GM19238 (cell line): Measurements from ENCODE around the gene SLC2A9.

Experiments used
- DNase-seq: peaks from one replicate; pipeline ENCODE4 v3.0.0; 2011; ENCODE audit warnings: low spot score; ENCODE audit not compliant: insufficient read length

Gene SLC2A9

GRCh38 chr4:10045481-10045880 is 24.2 kb upstream of the SLC2A9 start:
- no peak for DNase-seq

GRCh38 chr4:10041036-10041435 is 19.7 kb upstream of the SLC2A9 start:
- DNase-seq = no peak

DNA sequence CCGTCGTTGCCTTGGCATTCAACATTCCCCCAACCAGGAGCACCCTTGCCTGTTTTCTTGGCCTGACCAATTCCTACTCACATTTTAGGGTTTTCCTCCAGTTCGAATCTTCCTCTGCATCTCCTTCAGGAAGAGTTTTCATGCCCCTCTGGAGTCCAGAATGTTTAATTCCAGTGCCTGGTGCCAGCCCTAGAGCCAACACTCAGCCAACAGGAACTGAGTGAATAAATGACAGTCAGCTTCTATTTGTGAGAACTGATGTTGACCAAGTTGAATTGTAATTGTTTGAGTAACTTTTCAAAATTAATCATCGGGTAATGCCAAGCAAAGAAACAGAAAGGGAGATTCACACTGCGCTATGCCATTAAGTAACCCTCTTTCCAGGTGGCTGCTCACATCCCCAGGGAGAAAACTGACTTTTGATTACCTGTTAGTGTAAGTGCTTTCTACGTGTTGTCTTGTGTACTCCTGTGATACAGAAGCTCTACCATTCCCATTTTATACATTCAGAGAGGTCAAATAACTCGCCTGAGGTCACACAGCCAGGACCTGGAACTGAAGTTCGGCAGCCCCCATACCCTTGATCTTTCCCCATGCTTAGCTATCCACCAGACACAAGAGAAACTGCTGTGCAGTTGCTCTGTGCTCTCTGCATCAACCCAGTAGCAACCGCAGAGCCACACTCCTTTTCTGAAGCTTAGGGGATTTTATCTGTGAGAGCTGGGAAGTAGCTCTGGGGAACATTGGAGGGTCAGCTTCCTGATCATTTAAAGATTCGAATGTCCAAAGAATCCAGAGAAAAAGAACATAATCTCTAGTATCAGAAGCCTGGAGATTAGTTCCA is 19.0 kb upstream of the SLC2A9 start:
- no peak for DNase-seq

DNA sequence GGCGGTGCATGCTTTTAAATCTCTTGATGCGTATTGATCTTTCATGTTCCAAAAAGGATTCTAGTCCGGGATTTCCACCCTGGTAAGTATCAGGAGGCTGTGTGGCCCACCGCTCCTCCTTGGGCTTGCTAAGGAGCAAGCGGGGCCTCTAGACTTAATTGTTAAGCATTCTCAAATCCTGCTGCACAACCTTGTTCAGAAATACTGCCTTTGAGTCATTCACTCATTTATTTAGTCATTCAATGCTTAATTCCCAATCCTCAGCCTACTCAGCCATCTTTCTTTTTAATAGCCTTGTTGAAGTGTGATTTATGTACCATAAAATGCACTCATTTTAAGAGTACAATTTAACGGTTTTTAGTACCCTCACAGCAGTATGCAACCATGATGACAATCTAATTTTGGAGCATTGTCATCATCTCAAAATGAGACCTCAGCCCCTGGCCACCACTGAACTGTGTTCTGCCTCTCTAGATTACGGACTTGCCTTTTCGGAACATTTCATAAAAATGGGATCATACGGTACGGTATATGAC is 15.6 kb upstream of the SLC2A9 start:
- DNase-seq = no peak

GRCh38 chr4:10035130-10035529 is 13.8 kb upstream of the SLC2A9 start:
- no peak for DNase-seq

DNA sequence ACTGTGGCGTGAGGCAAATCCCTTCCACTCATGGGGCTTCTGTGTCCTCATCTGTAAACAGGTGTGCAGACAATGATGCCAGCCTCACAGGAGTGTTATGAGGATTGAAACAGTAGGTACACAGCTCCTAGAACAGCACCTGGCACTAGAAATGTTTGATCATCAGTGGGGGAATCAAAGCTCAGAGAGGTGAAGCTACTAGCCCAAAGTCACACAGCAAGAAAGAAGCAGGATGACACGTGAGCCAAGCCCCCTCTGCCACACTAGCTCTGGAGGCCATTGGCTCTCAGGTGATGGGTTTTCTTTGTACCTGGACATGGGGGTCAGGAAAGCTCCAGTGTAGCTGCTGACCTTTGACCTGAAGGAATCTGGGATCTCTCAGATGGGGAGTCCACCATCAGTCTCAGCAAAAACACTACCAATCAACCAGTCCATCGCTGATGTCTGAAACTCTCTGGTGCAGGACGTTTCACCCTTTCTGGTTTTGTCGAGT is 13.4 kb upstream of the SLC2A9 start:
- no peak for DNase-seq

GRCh38 chr4:10034136-10034535 is 12.8 kb upstream of the SLC2A9 start:
- no peak for DNase-seq

GRCh38 chr4:10033191-10033881 is 12.0 kb upstream of the SLC2A9 start:
- no peak for DNase-seq

GRCh38 chr4:10032625-10033024 is 11.3 kb upstream of the SLC2A9 start:
- no peak for DNase-seq

DNA sequence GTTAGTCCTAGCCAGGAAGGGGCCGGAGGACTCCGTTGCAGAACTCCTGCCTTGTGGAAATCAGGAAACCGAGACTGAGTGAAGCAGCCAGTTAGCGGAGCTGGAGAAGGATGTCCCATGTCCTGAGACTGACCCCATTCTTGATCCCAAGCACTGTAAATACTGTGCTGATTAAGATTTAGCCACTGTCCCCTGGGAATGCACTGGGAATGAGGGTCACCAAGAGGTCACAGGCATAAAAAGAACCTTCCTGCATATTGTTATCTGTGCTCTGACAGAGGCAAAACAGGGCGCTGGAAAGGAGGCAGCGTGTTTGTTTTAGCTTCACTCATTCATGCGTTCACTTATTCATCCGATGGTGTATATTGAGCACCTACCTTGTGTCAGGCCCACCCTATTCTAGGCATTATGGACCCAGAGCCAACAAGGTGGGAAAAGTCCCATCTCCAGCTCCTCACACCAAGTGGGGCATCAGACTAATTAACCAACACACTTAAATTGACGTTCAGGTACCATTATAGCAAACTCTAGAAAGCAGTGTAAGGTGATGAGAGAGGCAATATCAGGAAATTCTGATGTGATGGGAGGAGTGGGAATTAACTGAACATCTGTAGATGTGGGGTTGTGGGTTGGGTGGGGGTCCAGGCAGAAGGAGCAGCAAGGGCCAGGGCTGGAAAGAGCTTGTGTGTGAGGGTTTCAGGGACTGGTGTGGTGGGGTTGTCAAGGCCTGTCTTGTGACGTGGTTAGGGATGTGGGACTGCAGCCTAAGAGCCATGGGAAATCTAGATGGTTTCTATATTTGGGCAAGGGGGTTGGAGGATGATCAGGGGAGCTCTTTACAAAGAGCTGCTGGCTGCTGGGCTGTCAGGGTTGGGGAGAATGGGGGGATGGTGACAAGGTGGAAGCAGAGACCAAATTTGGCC is 10.6 kb upstream of the SLC2A9 start:
- DNase-seq = no peak

DNA sequence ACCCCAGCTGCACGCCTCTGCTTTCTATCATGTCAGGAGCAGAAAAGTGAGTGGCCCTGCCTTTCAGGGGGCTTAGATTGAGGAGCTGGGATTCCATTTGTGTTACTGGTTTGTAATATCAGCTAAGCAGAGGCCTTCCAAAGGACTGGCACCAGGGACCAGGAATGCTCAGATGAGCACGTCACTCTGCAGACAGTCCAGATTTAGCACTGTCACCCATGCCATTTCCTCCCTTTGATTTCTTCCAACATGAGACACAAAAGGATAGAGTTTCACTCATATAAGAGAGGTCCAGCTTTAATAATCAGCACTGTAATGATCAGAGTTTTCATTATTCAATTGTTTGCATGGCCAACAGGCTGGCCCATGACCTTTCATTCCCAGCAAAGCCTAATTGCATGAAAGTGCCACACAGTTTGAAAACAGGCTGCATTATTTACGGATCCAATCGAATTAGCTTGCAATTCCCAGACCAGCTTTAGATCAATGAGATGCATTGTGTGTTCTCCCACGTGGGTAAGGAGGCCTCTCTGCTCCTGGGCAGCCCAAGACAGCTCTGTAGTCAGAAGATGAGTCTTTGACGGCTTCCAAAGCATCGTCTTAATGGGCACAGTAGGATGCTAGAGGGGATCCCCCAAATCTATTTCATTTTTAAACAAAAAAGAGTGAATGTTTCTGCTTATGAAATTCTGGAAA is 9.8 kb upstream of the SLC2A9 start:
- DNase-seq = no peak

DNA sequence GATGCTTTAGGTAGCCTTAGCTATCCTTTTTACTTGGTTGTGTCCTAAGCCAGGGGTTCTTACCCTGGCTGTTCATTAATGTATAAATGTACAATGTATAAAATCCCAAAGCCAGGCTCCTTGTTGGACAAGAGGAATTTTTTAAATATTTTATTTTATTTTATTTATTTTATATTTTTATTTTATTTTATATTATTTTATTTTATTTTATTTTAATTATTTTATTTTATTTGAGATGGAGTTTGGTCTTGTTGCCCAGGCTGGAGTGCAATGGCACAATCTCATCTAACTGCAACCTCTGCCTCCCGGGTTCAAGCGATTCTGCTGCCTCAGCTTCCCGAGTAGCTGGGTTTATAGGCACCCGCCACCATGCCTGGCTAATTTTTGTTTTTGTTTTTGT is 8.1 kb upstream of the SLC2A9 start:
- no peak for DNase-seq

DNA sequence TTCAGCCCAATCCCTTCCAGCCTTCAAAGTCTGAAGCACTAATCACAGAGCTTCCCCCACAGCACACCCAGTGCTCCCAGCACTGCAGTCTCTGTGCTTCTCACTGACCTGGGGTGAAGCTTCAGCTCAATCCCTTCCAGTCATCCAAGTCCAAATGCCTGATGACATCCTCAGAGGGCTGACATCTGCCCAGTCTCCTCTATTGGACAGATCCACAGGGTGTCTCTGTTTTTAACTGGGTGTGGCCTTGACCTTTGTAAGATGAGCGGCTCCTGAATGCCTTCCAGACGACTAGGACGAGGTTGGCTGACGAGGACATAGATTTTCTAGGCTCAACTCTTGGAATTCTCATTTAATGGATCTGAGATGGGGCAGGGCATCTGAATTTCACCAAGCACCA is 7.6 kb upstream of the SLC2A9 start:
- no peak for DNase-seq

DNA sequence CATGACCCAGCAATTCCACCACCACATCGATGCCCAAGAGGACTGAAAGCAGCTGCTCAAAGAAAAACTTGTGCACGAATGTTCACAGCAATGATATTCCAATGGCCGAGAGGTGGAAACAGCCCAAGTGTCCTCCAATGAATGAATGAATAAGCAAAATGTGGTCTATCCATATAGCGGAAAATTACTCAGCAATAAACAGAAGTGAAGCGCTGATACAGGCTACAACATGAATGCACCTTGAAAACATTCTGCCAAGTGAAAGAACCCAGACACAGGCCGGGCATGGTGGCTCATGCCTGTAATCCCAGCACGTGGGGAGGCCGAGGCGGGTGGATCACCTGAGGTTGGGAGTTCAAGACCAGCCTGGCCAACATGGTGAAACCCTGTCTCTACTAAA is 5.2 kb upstream of the SLC2A9 start:
- no peak for DNase-seq

DNA sequence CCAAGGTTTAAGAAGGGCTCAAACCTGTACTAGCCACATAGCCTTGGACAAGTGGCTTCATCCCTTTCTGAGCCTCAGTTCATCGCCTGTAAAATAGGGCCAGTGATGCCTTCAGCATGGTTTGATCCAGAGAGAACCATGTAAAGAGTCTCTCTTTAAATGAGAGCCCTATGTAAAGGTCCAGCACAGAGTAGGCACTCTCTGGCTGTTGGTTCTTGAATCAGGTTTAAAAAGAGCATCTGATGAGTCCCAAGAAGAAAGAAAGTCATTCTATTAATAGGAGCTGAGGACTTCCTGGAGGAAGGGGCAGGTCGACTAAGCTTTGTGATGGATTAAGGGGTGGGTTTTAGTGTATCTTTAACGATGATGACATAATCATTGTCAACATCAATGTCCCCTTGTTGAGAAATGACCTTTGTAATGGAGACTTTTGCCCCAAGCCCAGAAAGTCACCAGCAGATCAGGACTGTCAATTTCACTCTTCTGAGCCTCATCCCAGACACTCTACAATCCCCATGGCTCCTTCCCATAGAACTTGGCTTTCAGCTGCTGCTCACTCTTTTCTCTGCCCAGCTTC is 4.0 kb upstream of the SLC2A9 start:
- DNase-seq = no peak

DNA sequence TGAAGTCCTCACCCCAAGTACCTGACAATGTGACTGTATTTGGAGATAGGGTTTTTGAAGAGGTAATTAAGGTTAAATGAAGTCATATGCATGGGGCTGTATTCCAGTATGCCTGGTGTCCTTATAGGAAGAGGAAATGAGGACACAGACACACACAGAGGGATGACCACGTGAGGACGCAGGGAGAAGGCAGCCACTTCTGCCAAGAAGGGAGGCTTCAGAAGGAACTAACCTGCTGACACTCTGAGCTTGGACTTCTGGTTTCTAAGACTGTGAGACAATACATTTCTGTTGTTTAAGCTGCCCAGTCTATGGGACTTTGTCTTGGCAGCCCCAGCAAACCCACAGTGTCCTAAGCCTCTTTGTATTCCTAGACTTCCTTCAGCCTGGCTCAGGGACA is 3.0 kb upstream of the SLC2A9 start:
- DNase-seq = no peak

DNA sequence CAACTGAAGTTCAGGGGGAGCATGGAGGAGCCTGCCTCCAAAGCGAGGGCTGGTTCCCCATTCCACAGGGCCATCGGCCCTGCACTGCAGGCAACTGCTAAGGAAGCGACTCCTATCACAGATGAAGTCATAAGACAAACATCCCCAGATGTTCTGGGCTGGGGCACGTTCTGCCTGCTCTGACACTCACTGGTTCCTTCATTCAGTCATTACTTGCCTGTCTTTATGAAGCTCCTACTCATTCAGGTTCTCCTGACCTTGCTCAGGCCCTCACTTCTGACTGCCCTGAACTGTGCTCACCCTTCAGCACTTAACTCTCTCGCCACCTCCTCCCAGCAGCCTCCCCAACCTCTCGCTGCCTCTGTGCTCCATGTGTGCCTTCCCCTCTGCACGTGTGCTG is 2.5 kb upstream of the SLC2A9 start:
- DNase-seq = no peak

DNA sequence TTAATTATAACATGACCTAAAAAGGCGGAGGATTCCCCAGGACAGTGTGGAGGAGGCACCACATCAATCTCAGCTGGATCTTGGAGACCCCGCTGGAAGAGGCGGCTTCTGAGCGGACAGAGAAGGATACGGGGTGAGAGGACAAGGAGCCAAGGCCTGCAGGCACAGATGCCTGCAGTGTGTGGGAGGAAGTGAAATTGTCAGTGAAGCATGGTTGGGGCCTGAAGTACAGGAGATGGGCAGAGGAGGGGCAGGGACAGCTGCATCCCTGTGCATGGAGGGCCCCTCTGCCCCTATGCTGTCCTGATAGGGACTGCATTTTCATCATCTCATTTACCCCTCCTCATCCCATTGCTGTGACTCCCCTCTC is 1.7 kb upstream of the SLC2A9 start:
- DNase-seq = no peak

DNA sequence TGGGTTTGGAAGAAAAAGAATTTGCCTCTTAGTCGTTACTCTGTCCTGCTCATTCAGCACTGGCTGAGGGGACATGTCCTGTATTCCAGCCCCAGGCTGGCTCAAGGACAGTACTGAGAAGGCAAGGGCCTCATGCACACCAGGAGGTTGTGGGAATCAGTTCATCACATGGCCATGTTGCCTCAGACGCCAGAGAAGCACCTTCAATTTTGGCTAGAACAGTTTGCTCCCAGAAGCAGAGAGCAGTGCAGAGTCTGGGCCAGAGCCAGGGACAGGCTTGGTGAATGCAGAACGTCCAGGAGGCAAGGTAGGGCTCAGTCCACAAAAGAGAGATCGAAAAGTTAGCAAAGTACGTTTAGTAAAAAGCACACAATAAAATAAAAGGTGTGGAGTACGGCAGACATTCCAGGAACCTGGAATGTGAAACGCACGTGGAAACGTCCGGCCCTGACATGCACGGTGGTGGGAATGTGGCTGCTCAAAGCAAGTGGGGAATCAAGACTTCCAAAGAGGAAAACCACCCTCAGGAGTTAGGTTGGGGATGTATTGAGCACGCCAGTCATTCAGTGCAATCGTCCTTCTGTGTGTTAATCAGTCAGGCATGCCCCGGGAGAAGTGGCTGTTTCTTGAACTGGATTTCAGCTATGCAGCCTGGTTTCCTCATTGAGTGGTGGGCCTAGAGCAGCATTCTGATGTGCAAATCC is 1.2 kb upstream of the SLC2A9 start:
- DNase-seq = no peak

GRCh38 chr4:10021653-10022023 is 341 bp upstream of the SLC2A9 start:
- DNase-seq = no peak
